Measurements from ENCODE around the gene FLNC.

Gene FLNC

GRCh38 chr7:128858380-128859231, 28.4 kb downstream of the FLNC start:
- H3K9me3 Mint-ChIP-seq = no peaks in the 10 kb centered on the region
- ATAC-seq = no peak
- H3K36me3 Mint-ChIP-seq = no peaks in the 10 kb centered on the region
- peaks cover 8% of the 10 kb centered on the region for H3K27me3 Mint-ChIP-seq
- no peak overlapping the region for H3K27ac Mint-ChIP-seq
- peaks cover 19% of the 10 kb centered on the region for H3K4me1 Mint-ChIP-seq
- H3K4me3 Mint-ChIP-seq = no peak overlapping the region

GRCh38 chr7:128859232-128860157, 29.3 kb downstream of the FLNC start:
- no peaks in the 10 kb centered on the region for H3K36me3 Mint-ChIP-seq
- no peak overlapping the region for H3K27ac Mint-ChIP-seq
- H3K4me3 Mint-ChIP-seq = no peak overlapping the region
- peaks cover 24% of the 10 kb centered on the region for H3K4me1 Mint-ChIP-seq
- no peak for ATAC-seq
- H3K9me3 Mint-ChIP-seq = no peaks in the 10 kb centered on the region
- H3K27me3 Mint-ChIP-seq = peaks cover 8% of the 10 kb centered on the region

- ATAC-seq = no peak
- H3K27ac Mint-ChIP-seq = no peak overlapping the region
These were observed 30.2 kb downstream of the FLNC start for GRCh38 chr7:128860158-128861073.

GRCh38 chr7:128861957-128862570, 31.9 kb downstream of the FLNC start:
- peak overlapping the region; percentile 87 for H3K27ac Mint-ChIP-seq
- no peaks in the 10 kb centered on the region for H3K27me3 Mint-ChIP-seq
- H3K4me1 Mint-ChIP-seq = peaks cover 32% of the 10 kb centered on the region
- no peaks in the 10 kb centered on the region for H3K9me3 Mint-ChIP-seq
- H3K36me3 Mint-ChIP-seq = peaks cover 20% of the 10 kb centered on the region
- H3K4me3 Mint-ChIP-seq = peak overlapping the region; percentile 93
- no peak for ATAC-seq

More at GRCh38 chr7:128860158-128861073, 30.2 kb downstream of the FLNC start:
- no peak overlapping the region for H3K4me3 Mint-ChIP-seq
- peaks cover 6% of the 10 kb centered on the region for H3K36me3 Mint-ChIP-seq
- no peaks in the 10 kb centered on the region for H3K9me3 Mint-ChIP-seq
- peaks cover 30% of the 10 kb centered on the region for H3K4me1 Mint-ChIP-seq
- H3K27me3 Mint-ChIP-seq = peaks cover 8% of the 10 kb centered on the region

GRCh38 chr7:128862571-128863432, 32.6 kb downstream of the FLNC start, which contains the start of gene ATP6V1F:
ATP6V1F (plus strand) TSS chr7:128862856; CDS start chr7:128862905, 49 bp downstream.
- peaks cover 26% of the 10 kb centered on the region for H3K36me3 Mint-ChIP-seq
- ATAC-seq = peak; percentile 94
- peak within 1 kb of the TSS; percentile 93 for H3K4me3 Mint-ChIP-seq
- H3K27ac Mint-ChIP-seq = peak within 1 kb of the TSS; percentile 87
- H3K27me3 Mint-ChIP-seq = no peaks in the 10 kb centered on the region
- H3K9me3 Mint-ChIP-seq = no peaks in the 10 kb centered on the region
- H3K4me1 Mint-ChIP-seq = peaks cover 34% of the 10 kb centered on the region

GRCh38 chr7:128863433-128863989, 33.3 kb downstream of the FLNC start:
- peak overlapping the region; percentile 87 for H3K27ac Mint-ChIP-seq
- peak overlapping the region; percentile 93 for H3K4me3 Mint-ChIP-seq
- H3K27me3 Mint-ChIP-seq = no peaks in the 10 kb centered on the region
- no peaks in the 10 kb centered on the region for H3K9me3 Mint-ChIP-seq
- ATAC-seq = peak; percentile 49
- H3K4me1 Mint-ChIP-seq = peaks cover 38% of the 10 kb centered on the region
- H3K36me3 Mint-ChIP-seq = peaks cover 28% of the 10 kb centered on the region

GRCh38 chr7:128865303-128865702, 35.1 kb downstream of the FLNC start:
- Mint-ChIP-seq H3K27me3 (peaks cover 5% of the 10 kb centered on the region), H3K4me1 (peaks cover 39% of the 10 kb centered on the region), H3K36me3 (peaks cover 28% of the 10 kb centered on the region), H3K4me3 (no peak overlapping the region), H3K27ac (no peak overlapping the region), H3K9me3 (no peaks in the 10 kb centered on the region)
- no peak for ATAC-seq

- Mint-ChIP-seq H3K36me3 (peaks cover 28% of the 10 kb centered on the region), H3K27ac (no peak overlapping the region), H3K4me1 (peaks cover 48% of the 10 kb centered on the region), H3K27me3 (peaks cover 15% of the 10 kb centered on the region), H3K4me3 (no peak overlapping the region), H3K9me3 (no peaks in the 10 kb centered on the region)
- ATAC-seq = no peak
These were observed 36.0 kb downstream of the FLNC start for GRCh38 chr7:128865996-128866877.

- no peak overlapping the region for H3K4me3 Mint-ChIP-seq
- peaks cover 28% of the 10 kb centered on the region for H3K36me3 Mint-ChIP-seq
- peaks cover 46% of the 10 kb centered on the region for H3K4me1 Mint-ChIP-seq
- peaks cover 17% of the 10 kb centered on the region for H3K27me3 Mint-ChIP-seq
- H3K27ac Mint-ChIP-seq = no peak overlapping the region
- H3K9me3 Mint-ChIP-seq = no peaks in the 10 kb centered on the region
- no peak for ATAC-seq
These were observed 37.0 kb downstream of the FLNC start for GRCh38 chr7:128867241-128867640.

- no peak overlapping the region for H3K4me3 Mint-ChIP-seq
- H3K36me3 Mint-ChIP-seq = peaks cover 28% of the 10 kb centered on the region
These were observed 37.8 kb downstream of the FLNC start for GRCh38 chr7:128867842-128868623.

GRCh38 chr7:128868624-128869137, 38.5 kb downstream of the FLNC start:
- peak overlapping the region; percentile 70 for H3K4me3 Mint-ChIP-seq

More at GRCh38 chr7:128867842-128868623, 37.8 kb downstream of the FLNC start:
- Mint-ChIP-seq H3K27me3 (peaks cover 17% of the 10 kb centered on the region), H3K9me3 (no peaks in the 10 kb centered on the region), H3K4me1 (peaks cover 43% of the 10 kb centered on the region), H3K27ac (no peak overlapping the region)
- no peak for ATAC-seq

More at GRCh38 chr7:128868624-128869137, 38.5 kb downstream of the FLNC start:
- no peak for ATAC-seq
- Mint-ChIP-seq H3K36me3 (peaks cover 28% of the 10 kb centered on the region), H3K27me3 (peaks cover 17% of the 10 kb centered on the region), H3K4me1 (peaks cover 41% of the 10 kb centered on the region), H3K9me3 (no peaks in the 10 kb centered on the region), H3K27ac (no peak overlapping the region)

Measured in stimulated activated memory B cell treated with anti-CD40 and anti-IgM and Interleukin-4, amounts not matched to agents 10 μg/mL and 1 μg/mL and 100 μg/mL, for 72 hours (primary cell).